NOMO-1 treated with DMSO at 0.1 percent for 48 hours (cell line): Measurements from ENCODE around the gene PCDHB11.
A peak's percentile ranks its signal among the peaks of the same experiment; 100 is the strongest.
"Not testable (repeated sequence)": the region's sequence is repeated elsewhere in the genome, so short reads cannot be mapped to it uniquely, and the experiment has no call there.

Source experiments
- DNase-seq: peaks from one replicate; lab custom pipeline; 2025; ENCODE audit not compliant: unreplicated experiment; lab: John Stamatoyannopoulos, UW

Gene PCDHB11

GRCh38 chr5:141199359-141200235 lies at the start of gene PCDHB11:
Gene PCDHB11 (plus strand): TSS chr5:141199627. CDS start chr5:141199775, 148 bp downstream.
- no peak for DNase-seq

- no peak for DNase-seq
Measured at GRCh38 chr5:141149812-141150211, 49.6 kb upstream of the PCDHB11 start, which contains the start of gene PCDHB6. Gene PCDHB6 (plus strand): TSS chr5:141150057. CDS start chr5:141150258, 201 bp downstream.

DNA sequence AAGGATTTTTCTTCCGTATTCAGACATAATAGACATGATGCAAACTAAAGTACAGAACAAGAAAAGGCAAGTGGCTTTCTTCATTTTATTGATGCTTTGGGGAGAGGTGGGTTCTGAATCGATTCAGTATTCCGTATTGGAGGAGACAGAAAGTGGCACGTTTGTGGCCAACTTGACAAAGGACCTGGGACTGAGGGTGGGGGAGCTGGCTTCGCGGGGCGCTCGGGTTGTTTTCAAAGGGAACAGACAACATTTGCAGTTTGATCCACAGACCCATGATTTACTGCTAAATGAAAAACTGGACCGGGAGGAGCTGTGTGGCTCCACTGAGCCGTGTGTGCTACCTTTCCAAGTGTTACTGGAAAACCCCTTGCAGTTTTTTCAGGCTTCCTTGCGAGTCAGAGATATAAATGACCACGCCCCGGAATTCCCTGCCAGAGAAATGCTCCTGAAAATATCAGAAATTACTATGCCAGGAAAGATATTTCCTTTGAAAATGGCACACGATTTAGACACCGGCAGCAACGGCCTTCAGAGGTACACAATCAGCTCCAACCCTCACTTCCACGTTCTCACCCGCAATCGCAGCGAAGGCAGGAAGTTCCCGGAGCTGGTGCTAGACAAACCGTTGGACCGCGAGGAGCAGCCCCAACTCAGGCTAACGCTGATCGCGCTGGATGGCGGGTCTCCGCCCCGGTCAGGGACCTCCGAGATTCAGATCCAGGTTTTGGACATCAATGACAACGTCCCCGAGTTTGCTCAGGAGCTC lies 49.0 kb upstream of the PCDHB11 start:
- no peak for DNase-seq

- no peak for DNase-seq
Measured at GRCh38 chr5:141150993-141151325, 48.5 kb upstream of the PCDHB11 start.

GRCh38 chr5:141151632-141152031 lies 47.8 kb upstream of the PCDHB11 start:
- DNase-seq, result not testable (repeated sequence)

GRCh38 chr5:141152096-141152495 lies 47.3 kb upstream of the PCDHB11 start:
- DNase-seq, result not testable (repeated sequence)

DNA sequence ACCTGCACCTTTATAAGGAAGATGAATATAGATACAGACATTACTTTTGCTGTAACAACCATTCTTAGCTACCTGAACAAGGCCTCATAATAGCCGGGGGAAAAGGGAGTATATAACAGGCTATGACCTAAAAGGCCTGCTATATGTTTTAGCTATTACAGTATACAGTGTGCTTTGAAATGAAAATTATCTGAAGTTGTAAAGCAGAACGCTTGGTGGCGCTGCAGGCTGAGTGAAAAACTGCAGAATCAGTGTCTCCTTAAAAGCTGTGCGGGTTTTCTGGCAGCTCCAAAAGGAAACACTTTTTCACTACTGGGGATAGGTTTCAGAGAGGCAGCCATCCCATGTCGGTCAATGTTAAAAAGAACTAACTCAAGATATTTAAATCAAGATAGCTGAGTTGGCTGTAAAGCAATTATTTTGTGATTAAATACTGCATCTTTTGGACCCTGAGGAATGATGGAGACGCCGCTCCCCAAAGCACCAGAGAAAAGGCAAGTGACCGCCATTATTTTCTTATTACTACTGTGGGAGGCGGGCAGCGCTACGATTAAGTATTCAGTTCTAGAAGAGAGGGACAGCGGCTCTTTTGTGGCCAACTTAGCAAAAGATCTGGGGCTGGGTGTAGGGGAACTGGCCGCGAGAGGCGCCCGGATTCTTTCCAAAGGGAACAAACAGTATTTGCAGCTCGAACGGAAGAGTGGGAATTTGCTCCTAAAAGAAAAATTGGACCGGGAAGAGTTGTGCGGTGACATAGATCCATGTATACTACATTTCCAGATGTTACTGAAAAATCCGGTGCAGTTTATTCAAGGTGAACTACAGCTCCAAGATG lies 43.7 kb upstream of the PCDHB11 start:
- no peak for DNase-seq

DNA sequence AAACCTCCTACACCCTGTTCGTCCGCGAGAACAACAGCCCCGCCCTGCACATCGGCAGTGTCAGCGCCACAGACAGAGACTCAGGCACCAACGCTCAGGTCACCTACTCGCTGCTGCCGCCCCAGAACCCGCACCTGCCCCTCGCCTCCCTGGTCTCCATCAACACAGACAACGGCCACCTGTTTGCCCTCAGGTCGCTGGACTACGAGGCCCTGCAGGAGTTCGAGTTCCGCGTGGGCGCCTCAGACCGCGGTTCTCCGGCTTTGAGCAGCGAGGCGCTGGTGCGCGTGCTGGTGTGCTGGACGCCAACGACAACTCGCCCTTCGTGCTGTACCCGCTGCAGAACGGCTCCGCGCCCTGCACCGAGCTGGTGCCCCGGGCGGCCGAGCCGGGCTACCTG lies 42.1 kb upstream of the PCDHB11 start:
- not testable (repeated sequence) for DNase-seq

- DNase-seq, result not testable (repeated sequence)
Measured at GRCh38 chr5:141157901-141158300, 41.5 kb upstream of the PCDHB11 start.

- DNase-seq, result peak; percentile 1
Measured at GRCh38 chr5:141172381-141173204, 26.8 kb upstream of the PCDHB11 start, which contains the start of gene PCDHB7. Gene PCDHB7 (plus strand): TSS chr5:141172644. CDS start chr5:141172836, 192 bp downstream.

DNA sequence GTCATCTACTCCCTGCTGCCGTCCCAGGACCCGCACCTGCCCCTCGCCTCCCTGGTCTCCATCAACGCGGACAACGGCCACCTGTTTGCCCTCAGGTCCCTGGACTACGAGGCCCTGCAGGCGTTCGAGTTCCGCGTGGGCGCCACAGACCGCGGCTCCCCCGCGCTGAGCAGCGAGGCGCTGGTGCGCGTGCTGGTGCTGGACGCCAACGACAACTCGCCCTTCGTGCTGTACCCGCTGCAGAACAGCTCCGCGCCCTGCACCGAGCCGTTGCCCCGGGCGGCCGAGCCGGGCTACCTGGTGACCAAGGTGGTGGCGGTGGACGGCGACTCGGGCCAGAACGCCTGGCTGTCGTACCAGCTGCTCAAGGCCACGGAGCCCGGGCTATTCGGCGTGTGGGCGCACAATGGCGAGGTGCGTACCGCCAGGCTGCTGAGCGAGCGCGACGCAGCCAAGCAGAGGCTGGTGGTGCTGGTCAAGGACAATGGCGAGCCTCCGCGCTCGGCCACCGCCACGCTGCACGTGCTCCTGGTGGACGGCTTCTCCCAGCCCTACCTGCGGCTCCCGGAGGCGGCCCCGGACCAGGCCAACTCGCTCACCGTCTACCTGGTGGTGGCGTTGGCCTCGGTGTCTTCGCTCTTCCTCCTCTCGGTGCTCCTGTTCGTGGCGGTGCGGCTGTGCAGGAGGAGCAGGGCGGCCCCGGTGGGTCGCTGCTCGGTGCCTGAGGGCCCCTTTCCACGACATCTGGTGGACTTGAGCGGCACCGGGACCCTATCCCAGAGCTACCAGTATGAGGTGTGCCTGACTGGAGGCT lies 24.9 kb upstream of the PCDHB11 start:
- DNase-seq, result not testable (repeated sequence)

- DNase-seq, result no peak
Measured at GRCh38 chr5:141175933-141176332, 23.5 kb upstream of the PCDHB11 start.

DNA sequence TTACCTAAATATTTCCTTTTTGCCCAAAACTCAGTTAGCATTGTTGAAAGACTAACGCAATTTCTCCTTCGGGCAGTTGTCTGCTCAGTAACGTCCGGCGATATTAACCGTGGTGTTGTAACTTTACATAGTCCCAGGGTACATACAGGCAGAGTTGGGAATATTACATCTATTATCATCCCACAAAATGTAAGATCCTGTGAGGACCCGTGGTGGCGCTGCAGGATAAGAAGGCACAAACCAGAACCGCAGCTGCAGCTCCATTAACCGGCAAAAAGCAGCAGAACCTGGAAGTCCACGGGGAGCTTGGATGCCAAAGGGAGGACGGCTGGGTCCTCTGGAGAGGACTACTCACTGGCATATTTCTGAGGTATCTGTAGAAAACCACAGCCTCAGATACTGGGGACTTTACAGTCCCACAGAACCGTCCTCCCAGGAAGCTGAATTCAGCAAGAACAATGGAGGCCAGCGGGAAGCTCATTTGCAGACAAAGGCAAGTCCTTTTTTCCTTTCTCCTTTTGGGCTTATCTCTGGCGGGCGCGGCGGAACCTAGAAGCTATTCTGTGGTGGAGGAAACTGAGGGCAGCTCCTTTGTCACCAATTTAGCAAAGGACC lies 21.7 kb upstream of the PCDHB11 start, which contains the start of gene PCDHB8:
PCDHB8 (plus strand) TSS at position 214 of the 615 bp plus-strand sequence; CDS start at position 459, 245 bp downstream.
- DNase-seq, result not testable (repeated sequence)

- DNase-seq, result not testable (repeated sequence)
Measured at GRCh38 chr5:141179371-141179770, 20.1 kb upstream of the PCDHB11 start.

DNA sequence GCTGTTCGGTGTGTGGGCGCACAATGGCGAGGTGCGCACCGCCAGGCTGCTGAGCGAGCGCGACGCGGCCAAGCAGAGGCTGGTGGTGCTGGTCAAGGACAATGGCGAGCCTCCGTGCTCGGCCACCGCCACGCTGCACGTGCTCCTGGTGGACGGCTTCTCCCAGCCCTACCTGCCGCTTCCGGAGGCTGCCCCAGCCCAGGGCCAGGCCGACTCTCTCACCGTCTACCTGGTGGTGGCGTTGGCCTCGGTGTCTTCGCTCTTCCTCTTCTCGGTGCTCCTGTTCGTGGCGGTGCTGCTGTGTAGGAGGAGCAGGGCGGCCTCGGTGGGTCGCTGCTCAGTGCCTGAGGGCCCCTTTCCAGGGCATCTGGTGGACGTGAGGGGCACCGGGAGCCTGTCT lies 19.6 kb upstream of the PCDHB11 start:
- not testable (repeated sequence) for DNase-seq

DNA sequence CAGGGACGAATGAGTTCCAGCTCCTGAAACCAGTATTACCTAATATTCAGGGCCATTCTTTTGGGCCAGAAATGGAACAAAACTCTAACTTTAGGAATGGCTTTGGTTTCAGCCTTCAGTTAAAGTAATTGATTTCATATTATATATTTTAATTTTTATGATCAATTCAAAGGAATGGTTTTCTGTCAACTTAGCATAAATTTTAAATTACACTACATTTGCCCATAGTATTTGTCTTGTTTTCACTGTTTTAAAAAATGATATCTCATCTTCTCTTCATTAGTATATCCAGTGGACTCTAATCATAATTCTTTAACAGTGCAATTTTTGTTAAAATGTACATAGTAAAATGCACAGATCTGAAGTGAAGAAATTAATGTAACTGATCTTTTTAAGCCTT lies 19.1 kb upstream of the PCDHB11 start:
- DNase-seq, result no peak

DNA sequence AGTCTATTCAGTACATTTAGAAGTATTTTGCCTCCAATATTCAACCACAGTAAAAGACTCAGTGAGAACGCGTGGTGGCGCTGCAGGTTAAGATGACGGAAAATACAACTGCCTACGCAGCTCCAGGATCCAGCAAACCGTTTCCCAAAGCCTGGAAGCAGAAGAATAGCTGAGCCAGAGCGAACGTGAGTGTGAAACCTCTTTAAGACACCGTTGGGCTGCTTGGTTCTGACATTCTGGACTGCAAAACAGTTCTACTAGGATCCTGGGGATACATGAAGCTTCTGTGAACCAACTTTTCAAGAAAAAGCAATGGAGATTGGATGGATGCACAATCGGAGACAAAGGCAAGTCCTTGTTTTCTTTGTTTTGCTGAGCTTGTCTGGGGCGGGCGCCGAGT lies 17.2 kb upstream of the PCDHB11 start, which contains the start of gene PCDHB16:
PCDHB16 (plus strand) TSS at position 140 of the 400 bp plus-strand sequence; CDS start at position 313, 173 bp downstream.
- no peak for DNase-seq

GRCh38 chr5:141184117-141184855 lies 15.1 kb upstream of the PCDHB11 start:
- DNase-seq, result not testable (repeated sequence)
